B cell (primary cell): ENCODE measurements around the gene EFNA1. TPM values are rescaled to one million over a fixed set of nuclear protein-coding genes. Genes with fewer than 3 reads are reported as not detected.

Experiments
- ATAC-seq: fragments of 200-7000 bp; cut with Tn5 transposase; one replicate; pipeline ENCODE4 v1.10.0; 2021; ENCODE audit warnings: low read depth, mild to moderate bottlenecking, moderate number of reproducible peaks, moderate library complexity
- CTCF ChIA-PET: fragments of 350-600 bp; sonication (Branson Sonifier 250); formaldehyde crosslinking; loops from one replicate; lab custom pipeline; 2021; ENCODE audit warnings: antibody characterized with exemption, inconsistent platforms; lab: Charles Lee
- POLR2A ChIA-PET: fragments of 350-600 bp; sonication (Branson Sonifier 250); formaldehyde crosslinking; loops from one replicate; lab custom pipeline; 2021; ENCODE audit warnings: antibody characterized with exemption; lab: Charles Lee
- DNase-seq: peaks from one replicate; pipeline ENCODE4 v3.0.0; 2013
- H2AFZ ChIP-seq: 2 replicates; pipeline ENCODE4 v1.6.1; 2012; ENCODE audit warnings: mild to moderate bottlenecking, low read depth, low read length; ENCODE audit not compliant: insufficient read depth, poor library complexity, severe bottlenecking
- H3K27ac ChIP-seq, 2 donors: 1 replicate in 1 of 2; 2 replicates in 1 of 2; pipeline ENCODE4 v1.5.1; 2012 to 2013; ENCODE audit warnings: low read length in 2 of 2, mild to moderate bottlenecking in 2 of 2, moderate library complexity in 1 of 2
- H3K27me3 ChIP-seq, 4 experiments: fragments of 200-600 bp in 1 of 4; sonication (generic) in 1 of 4; replicated peaks in 1 of 4; 1 replicate in 2 of 4; 2 replicates in 2 of 4; pipeline versions ENCODE4 v1.6.1 to v1.7.0; 2013 to 2016; ENCODE audit warnings: low read length in 3 of 4, mild to moderate bottlenecking in 2 of 4, mixed read lengths in 1 of 4, moderate library complexity in 1 of 4; ENCODE audit not compliant: insufficient read depth in 4 of 4, control insufficient read depth in 3 of 4; ENCODE audit errors: control extremely low read depth in 1 of 4
- H3K36me3 ChIP-seq, 2 experiments: replicated peaks in 1 of 2; 1 replicate in 1 of 2; 2 replicates in 1 of 2; pipeline versions ENCODE4 v1.6.1 to v1.7.1; 2013; ENCODE audit warnings: low read length in 1 of 2; ENCODE audit not compliant: insufficient read depth in 2 of 2, control insufficient read depth in 1 of 2; ENCODE audit errors: control extremely low read depth in 1 of 2, extremely low read depth in 1 of 2
- H3K4me1 ChIP-seq, 2 donors: fragments of 200-600 bp in 1 of 2; sonication (generic) in 1 of 2; 1 replicate in 1 of 2; 2 replicates in 1 of 2; pipeline versions ENCODE4 v1.5.1 to v1.6.1; 2013 to 2017; ENCODE audit warnings: low read length in 2 of 2; ENCODE audit not compliant: control insufficient read depth in 2 of 2, insufficient read depth in 2 of 2
- H3K4me2 ChIP-seq: replicated peaks from 2 replicates; pipeline ENCODE3; 2012; ENCODE audit warnings: mild to moderate bottlenecking, low read depth, low read length; ENCODE audit not compliant: poor library complexity, severe bottlenecking
- H3K4me3 ChIP-seq, 5 experiments: fragments of 200-600 bp in 1 of 5; sonication (generic) in 1 of 5; 1 replicate in 3 of 5; 2 replicates in 2 of 5; pipeline versions ENCODE4 v1.5.1 to v1.7.0; 2011 to 2016; ENCODE audit warnings: low read length in 4 of 5, mild to moderate bottlenecking in 4 of 5, low read depth in 2 of 5, control low read depth in 1 of 5, moderate library complexity in 1 of 5; ENCODE audit not compliant: insufficient read depth in 1 of 5; ENCODE audit errors: control extremely low read depth in 1 of 5, extremely low read depth in 1 of 5
- H3K79me2 ChIP-seq: fragments of 200-600 bp; sonication (generic); one replicate; pipeline ENCODE4 v1.6.0; 2016; ENCODE audit warnings: low read length; ENCODE audit not compliant: control insufficient read depth, insufficient read depth
- H3K9ac ChIP-seq: fragments of 200-600 bp; sonication (generic); 2 replicates; pipeline ENCODE4 v1.6.1; 2017; ENCODE audit warnings: mild to moderate bottlenecking, low read length, moderate library complexity
- H3K9me3 ChIP-seq, 3 donors: one replicate each; pipeline versions ENCODE4 v1.6.1 to v1.7.1; 2013; ENCODE audit warnings: low read length in 2 of 3; ENCODE audit not compliant: control insufficient read depth in 2 of 3, insufficient read depth in 1 of 3; ENCODE audit errors: control extremely low read depth in 1 of 3
- H4K20me1 ChIP-seq: 2 replicates; pipeline ENCODE4 v1.6.0; 2012; ENCODE audit warnings: mild to moderate bottlenecking, low read length; ENCODE audit not compliant: insufficient read depth, control insufficient read depth, poor library complexity, severe bottlenecking
- H3K27ac Mint-ChIP-seq: one replicate; pipeline ENCODE4 v1.8.0; 2021; ENCODE audit warnings: mixed read lengths
- H3K27me3 Mint-ChIP-seq: one replicate; pipeline ENCODE4 v1.8.0; 2021; ENCODE audit warnings: mixed read lengths
- H3K4me1 Mint-ChIP-seq: one replicate; pipeline ENCODE4 v1.8.0; 2021; ENCODE audit warnings: mixed read lengths
- H3K4me3 Mint-ChIP-seq: one replicate; pipeline ENCODE4 v1.8.0; 2021; ENCODE audit warnings: mixed read lengths
- H3K9me3 Mint-ChIP-seq: one replicate; pipeline ENCODE4 v1.8.0; 2022; ENCODE audit warnings: mixed read lengths; ENCODE audit not compliant: insufficient read depth
- EZH2 ChIP-seq: IDR thresholded peaks from 2 replicates; pipeline ENCODE4 v1.6.1; 2012; ENCODE audit warnings: borderline replicate concordance, low read depth, mild to moderate bottlenecking, moderate library complexity, low read length; ENCODE audit not compliant: insufficient read depth, poor library complexity, severe bottlenecking
- WGBS: methylation state at CpG from one replicate; pipeline ENCODE4 v1.1.5; 2013; ENCODE audit warnings: missing lambda C conversion rate; ENCODE audit not compliant: insufficient coverage; 5-methylcytosine and 5-hydroxymethylcytosine counted together
- intact Hi-C: fragments of 100-400 bp; cut with micrococcal nuclease; formaldehyde crosslinking; loops from one replicate; pipeline ENCODE4 v1.10.0; 2022
- polyA minus RNA-seq: library from RNA; depleted of rRNA, polyadenylated mRNA; stranded (reverse); fragments of >200 nt; gene quantifications from 2 replicates; pipeline ENCODE4 v1.2.3, GENCODE V29; 2012
- polyA plus RNA-seq: library from polyadenylated mRNA; depleted of rRNA; stranded (reverse); fragments of >200 nt; gene quantifications from 2 replicates; pipeline ENCODE4 v1.2.3, GENCODE V29; 2012
- total RNA-seq, 2 donors: library from RNA; stranded (reverse); fragments of 120-200 nt in 1 of 2; gene quantifications; 1 replicate in 1 of 2; 2 replicates in 1 of 2; pipeline versions ENCODE4 v1.2.3 to v1.2.4, GENCODE V29; 2013 to 2022
- TF ChIP-seq, protein P1 (sequence below): fragments of 200-600 bp; IDR thresholded peaks from one replicate; pipeline ENCODE4 v1.8.0; 2022; ENCODE audit warnings: antibody characterized with exemption, mild to moderate bottlenecking

The EFNA1 gene
- total RNA-seq: 0.56 TPM in 1 of 2 replicates, not detected in the other
- 0.54 TPM for total RNA-seq (2013)
- polyA plus RNA-seq: 0.28 and 1.5 TPM in 2 replicates
- 0.26 and 0.71 TPM in 2 replicates for polyA minus RNA-seq

GRCh38 chr1:155127105-155127966 is at the start of gene EFNA1:
Gene EFNA1, plus strand, starts transcription at chr1:155127876. Its CDS starts 102 bp downstream, at chr1:155127978.
- intact Hi-C loops: loop anchor here (1.0 to 5.0 kb wide), 3 partner anchors 13 to 40 kb away; partner anchors contain the start of gene DPM3
- Histone ChIP-seq H4K20me1 (peaks cover 8% of the 10 kb centered on the region), H3K4me2 (peak within 1 kb of the TSS; percentile 98), H2AFZ (peak within 1 kb of the TSS; percentile 71), H3K36me3 (no peaks in the 10 kb centered on the region), H3K27me3 (peaks cover 0 to 54% (median 27%) of the 10 kb centered on the region in 4 experiments), H3K4me1 (peaks cover 34 to 36% of the 10 kb centered on the region in 2 donors), H3K4me3 (peak within 1 kb of the TSS; percentile 32 to 58 (median 49)), H3K9me3 (peaks cover 0 to 7% (median 0%) of the 10 kb centered on the region in 3 donors), H3K27ac (no peak within 1 kb of the TSS), H3K9ac (peak within 1 kb of the TSS; percentile 64), H3K79me2 (no peaks in the 10 kb centered on the region)
- WGBS: under 1% methylated on average over 57 of the region's 76 CpGs
- POLR2A ChIA-PET: interaction anchor here (1.1 kb wide), 1 partner anchor 46 kb away, joined by 3 read pairs; the partner anchor contains the start of gene KRTCAP2
- Mint-ChIP-seq H3K27me3 (peaks cover 52% of the 10 kb centered on the region), H3K9me3 (no peaks in the 10 kb centered on the region), H3K27ac (peak within 1 kb of the TSS; percentile 78), H3K4me3 (peak within 1 kb of the TSS; percentile 93), H3K4me1 (peaks cover 34% of the 10 kb centered on the region)
- DNase-seq (peak; percentile 53), ATAC-seq (peak; percentile 77)
- TF ChIP-seq, protein P1, sequence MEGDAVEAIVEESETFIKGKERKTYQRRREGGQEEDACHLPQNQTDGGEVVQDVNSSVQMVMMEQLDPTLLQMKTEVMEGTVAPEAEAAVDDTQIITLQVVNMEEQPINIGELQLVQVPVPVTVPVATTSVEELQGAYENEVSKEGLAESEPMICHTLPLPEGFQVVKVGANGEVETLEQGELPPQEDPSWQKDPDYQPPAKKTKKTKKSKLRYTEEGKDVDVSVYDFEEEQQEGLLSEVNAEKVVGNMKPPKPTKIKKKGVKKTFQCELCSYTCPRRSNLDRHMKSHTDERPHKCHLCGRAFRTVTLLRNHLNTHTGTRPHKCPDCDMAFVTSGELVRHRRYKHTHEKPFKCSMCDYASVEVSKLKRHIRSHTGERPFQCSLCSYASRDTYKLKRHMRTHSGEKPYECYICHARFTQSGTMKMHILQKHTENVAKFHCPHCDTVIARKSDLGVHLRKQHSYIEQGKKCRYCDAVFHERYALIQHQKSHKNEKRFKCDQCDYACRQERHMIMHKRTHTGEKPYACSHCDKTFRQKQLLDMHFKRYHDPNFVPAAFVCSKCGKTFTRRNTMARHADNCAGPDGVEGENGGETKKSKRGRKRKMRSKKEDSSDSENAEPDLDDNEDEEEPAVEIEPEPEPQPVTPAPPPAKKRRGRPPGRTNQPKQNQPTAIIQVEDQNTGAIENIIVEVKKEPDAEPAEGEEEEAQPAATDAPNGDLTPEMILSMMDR: no peak
- peak; percentile 80 for TF ChIP-seq EZH2
- CTCF ChIA-PET: interaction anchor here (1.9 to 2.3 kb wide), 2 partner anchors 40 kb away, joined by 9 to 10 read pairs; no protein-coding TSS in a partner anchor
